GM12864 (cell line): Measurements from ENCODE around the gene ECPAS.
"Not testable (repeated sequence)": the region's sequence is repeated elsewhere in the genome, so short reads cannot be mapped to it uniquely, and the experiment has no call there.

Experiments
- DNase-seq: peaks from one replicate; pipeline ENCODE4 v3.0.0-alpha.2; 2011; ENCODE audit warnings: low read depth
- H3K4me3 ChIP-seq: 2 replicates; pipeline ENCODE4 v1.5.1; 2011; ENCODE audit warnings: mild to moderate bottlenecking, low read depth, low read length, control low read depth
- CTCF ChIP-seq: IDR thresholded peaks from 2 replicates; pipeline ENCODE4 v1.5.1; 2011; ENCODE audit warnings: low read depth, mild to moderate bottlenecking, moderate library complexity, low read length, control low read depth, inconsistent platforms; ENCODE audit errors: missing control alignments

ECPAS gene

GRCh38 chr9:111454751-111455150, 29.4 kb downstream of the ECPAS start:
- no peak overlapping the region for H3K4me3 ChIP-seq
- no peak for DNase-seq
- TF ChIP-seq CTCF: no peak

GRCh38 chr9:111451570-111451969, 32.6 kb downstream of the ECPAS start:
- DNase-seq: no peak
- TF ChIP-seq CTCF: no peak
- H3K4me3 ChIP-seq: no peak overlapping the region

- DNase-seq: no peak
- no peak overlapping the region for H3K4me3 ChIP-seq
- no peak for TF ChIP-seq CTCF
These were observed 34.1 kb downstream of the ECPAS start for GRCh38 chr9:111450124-111450523.

- no peak for DNase-seq
- TF ChIP-seq CTCF: no peak
- no peak overlapping the region for H3K4me3 ChIP-seq
These were observed 34.5 kb downstream of the ECPAS start for GRCh38 chr9:111449705-111450104.

GRCh38 chr9:111445799-111446198, 38.4 kb downstream of the ECPAS start:
- H3K4me3 ChIP-seq, DNase-seq: not testable (repeated sequence)

DNA sequence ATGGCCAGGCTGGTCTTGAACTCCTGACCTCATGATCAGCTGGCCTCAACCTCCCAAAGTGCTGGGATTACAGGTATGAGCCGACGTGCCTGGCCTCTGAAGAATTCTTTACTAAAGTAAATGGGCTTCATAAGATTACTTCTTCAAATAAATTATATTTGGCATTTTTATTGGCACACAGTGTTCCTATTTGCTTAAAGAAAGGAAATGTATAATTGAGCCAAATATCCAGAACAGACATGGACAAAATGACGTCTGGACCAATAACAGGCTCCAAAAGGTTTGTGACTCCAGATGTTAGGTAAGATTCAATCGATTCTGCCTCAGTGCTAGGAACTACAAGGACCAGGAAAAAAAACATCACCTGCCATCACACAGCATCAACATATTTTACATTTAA, 40.7 kb downstream of the ECPAS start:
- no peak overlapping the region for H3K4me3 ChIP-seq
- DNase-seq: no peak
- TF ChIP-seq CTCF: no peak

DNA sequence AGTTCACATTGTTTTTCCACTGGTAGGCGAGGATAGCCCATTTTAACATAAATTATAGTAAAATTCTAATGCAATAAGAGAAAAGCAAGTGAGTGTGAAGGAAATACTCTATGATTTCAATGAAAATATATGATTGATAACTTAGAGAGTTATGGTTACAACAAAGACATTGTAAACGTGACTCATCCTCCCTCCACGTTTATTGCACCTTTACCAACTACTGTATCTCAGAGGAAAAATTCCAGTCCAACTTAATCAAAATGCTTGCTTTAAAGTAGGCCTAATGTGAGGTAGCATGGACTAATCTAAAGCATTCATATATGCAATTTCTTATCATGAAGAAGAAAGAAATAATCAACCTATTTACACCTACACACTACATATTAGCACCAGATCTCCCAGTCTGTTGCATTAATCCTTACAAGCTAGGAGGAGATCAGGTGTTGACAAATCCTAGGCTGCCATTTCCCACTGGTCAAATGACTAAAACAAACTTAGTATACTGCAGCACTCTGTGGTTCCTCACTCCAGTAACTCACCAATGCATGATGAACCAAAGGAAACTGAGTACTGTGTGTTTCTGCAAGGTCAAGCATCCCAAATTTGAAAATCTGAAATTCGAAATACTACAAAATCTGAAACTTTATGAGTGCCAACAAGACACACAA, 41.7 kb downstream of the ECPAS start:
- H3K4me3 ChIP-seq: no peak overlapping the region
- no peak for TF ChIP-seq CTCF
- no peak for DNase-seq

- no peak for DNase-seq
- no peak for TF ChIP-seq CTCF
- no peak overlapping the region for H3K4me3 ChIP-seq
These were observed 44.0 kb downstream of the ECPAS start for GRCh38 chr9:111440226-111440625.
